ENCODE results near the gene RIMS3.

Gene RIMS3

DNA sequence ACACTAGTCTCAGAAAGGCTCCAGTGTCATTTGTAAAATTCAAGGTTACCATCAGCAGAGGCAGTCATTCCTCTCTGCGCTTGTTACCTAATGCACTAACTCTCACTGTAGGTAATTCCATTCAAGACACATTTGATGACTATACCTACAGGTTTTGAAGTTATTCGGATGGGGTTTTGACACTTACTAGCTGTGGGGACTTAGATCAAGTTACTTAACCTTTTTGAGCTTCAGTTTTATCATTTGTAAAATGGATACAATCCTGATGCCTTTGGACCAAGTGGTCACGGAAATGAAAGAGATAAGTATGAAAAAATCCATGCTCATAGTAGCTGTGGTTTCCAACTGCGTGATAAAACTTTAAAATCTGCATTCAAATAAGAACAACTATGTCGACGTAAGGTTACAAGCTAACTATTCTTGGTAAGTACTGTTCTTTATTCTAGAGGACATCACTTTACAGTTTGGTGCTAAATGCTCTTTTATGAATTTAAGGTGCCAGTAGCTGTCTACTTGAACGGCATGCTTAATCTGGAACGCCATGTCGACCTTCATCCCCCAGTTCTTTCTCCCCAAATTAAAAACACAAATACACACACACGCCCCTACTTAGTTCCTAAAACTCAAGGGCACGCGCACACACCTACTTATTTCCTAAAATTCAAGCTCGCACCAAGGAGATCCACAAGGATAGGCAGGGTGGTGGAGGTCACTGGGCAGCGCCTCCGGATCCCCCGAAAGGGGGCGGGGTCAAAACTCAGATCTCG lies 25.5 kb upstream of the RIMS3 start:
- no peak for DNase-seq

- DNase-seq, result no peak
These were observed 24.3 kb upstream of the RIMS3 start for GRCh38 chr1:40689737-40690136.

- DNase-seq, result no peak
These were observed 22.2 kb upstream of the RIMS3 start for GRCh38 chr1:40687661-40688060.

DNA sequence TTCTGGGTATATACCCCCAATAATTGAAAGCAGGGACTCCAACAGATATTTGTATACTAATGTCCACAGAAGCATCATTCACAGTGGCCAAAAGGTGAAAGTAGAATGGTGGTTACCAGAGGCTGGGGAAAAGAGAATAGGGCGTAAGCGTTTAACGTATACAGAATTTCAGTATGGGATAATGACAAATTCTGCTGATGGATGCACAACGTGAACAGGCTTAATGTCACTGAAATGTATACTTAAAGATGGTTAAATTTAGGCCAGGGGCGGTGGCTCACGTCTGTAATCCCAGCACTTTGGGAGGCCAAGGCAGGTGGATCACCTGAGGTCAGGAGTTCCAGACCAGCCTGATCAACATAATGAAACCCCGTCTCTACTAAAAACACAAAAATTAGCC lies 21.6 kb upstream of the RIMS3 start:
- no peak for DNase-seq

- DNase-seq, result no peak
These were observed 19.2 kb upstream of the RIMS3 start for GRCh38 chr1:40684669-40685068.

DNA sequence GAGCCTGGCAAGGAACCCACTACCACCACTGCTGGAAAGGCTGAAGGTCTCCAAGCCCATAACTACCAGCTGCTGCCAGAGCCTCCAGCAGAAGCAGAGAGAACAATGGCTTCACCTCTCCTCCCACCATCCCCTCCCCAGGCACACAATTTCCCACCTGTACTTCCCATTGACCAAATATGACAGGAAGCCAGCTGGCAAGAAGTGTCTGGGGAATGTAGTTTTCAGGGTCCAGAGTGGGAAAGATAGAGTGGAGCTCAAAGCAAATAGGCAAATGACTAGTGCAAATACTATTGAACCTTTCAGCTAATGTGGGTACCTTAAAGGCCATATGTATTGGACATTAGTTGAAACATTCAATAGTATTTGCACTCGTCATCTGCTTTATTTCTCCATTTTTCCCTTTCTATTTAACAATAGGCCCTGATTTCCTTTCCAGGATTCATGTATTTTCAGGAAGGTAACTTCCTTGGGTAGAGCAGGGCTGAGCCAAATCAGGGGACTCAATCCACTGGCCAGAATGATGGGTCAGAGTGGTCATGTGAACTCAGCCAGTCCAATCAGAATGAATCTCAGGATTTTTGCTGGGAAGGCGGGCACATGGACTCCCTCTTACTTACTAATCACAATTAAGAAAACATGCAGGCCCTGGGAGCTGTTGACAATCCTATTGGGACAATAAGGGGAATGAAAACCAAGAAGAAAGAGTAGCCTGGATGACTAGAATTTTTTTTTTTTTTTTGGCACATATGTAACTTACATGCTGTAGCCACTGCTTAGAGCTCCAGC lies 13.9 kb upstream of the RIMS3 start:
- no peak for DNase-seq

DNA sequence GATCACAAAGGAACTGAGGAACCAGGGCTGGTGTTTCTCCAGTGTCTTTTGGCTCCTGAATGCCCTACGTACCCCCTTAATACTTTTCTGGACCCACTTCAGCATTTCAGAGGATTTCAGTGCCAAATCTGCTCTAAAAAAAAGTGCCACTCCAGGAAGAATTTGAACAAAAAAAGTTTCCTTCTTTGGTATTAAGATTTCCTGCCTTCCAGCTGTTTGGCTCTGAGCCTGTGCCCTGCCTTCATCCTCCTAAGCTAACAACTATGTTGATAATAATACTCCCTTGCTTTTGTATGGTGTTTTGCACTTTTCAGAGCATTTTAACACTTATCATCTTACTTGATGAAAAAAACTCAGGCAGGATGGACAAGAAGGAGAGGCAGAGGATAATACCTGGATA lies 11.0 kb upstream of the RIMS3 start:
- no peak for DNase-seq

- DNase-seq, result no peak
These were observed 8.0 kb upstream of the RIMS3 start for GRCh38 chr1:40673452-40673851.

DNA sequence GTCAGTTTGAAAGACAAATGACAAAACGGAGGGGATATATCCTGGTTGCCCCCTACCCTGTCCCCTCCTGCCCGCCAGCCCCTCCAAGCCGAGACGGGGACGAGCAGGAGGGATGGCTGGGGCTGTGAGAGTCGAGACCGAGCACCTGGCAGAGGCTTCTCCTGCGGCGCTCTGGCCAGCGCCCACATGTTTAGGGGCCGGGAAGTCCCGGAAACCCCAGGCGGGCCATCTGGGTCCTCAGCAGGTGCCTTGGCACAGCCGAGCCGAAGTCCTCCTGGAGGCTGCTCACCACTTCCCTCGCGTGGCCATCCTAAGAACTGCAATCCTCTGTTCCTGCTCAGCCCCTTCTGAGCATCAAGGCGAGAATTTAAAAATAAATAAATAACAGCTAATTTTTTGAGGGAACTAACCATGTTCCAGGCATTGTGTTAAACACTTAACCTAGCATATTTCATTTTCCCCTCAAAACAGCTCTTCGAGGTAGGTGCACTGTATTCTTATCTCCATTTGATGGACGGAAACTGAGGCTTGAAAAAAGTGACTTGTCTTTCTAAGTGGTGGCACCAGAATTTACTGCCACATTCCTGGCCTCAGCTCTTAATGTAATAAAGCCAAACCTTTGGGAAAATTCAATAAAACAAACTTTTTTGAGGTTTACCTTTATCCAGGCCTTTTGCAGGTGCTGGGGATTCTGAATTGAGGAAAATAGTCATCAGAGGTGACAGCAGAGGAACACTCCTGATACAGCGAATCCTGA lies 3.5 kb upstream of the RIMS3 start:
- DNase-seq, result peak; percentile 80 to 86

- DNase-seq, result no peak
These were observed 691 bp downstream of the RIMS3 start for GRCh38 chr1:40664791-40665190.

DNA sequence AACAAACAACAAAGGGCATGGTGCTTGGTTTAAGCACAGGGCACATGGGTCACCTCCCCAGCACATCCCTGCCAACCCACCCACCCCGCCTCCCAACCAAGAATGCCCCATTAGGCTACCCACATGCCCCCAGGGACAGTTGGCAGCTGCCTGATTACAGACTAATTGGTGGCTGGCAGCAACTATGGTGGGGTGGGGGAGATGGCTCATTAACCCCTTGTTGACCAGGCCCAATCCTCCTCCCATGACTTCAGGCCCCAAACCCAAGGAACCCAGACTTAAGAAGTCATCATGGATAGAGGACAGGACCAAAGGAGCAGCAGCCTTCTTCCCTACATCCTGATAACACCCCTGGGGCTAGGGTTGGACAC lies 1.3 kb downstream of the RIMS3 start:
- no peak for DNase-seq

- DNase-seq, result no peak
These were observed 1.9 kb downstream of the RIMS3 start for GRCh38 chr1:40663324-40664166.

- peak in 1 of 2 experiments; percentile 9 for DNase-seq
These were observed 2.6 kb downstream of the RIMS3 start for GRCh38 chr1:40662864-40663263.

DNA sequence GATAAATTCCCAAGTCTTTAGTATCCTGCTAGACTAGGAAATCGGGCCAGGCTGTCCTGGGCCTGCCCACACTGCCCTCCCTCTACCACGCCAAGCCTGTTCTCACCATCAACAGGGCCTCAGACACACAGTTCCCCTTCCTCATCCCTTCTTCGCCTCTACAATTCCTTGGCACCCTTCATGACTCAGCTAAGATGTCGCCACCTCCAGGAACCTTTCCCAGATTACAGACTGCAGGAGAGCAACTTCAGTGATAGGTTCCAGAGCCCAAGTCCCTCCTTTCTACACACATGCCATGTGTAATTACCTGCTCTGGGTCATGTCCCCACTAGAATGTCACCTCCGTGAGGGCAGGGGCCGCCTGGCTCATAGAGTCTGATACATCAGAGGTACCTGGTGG lies 3.3 kb downstream of the RIMS3 start:
- no peak for DNase-seq

- no peak for DNase-seq
These were observed 3.8 kb downstream of the RIMS3 start for GRCh38 chr1:40661678-40662077.

- no peak for DNase-seq
These were observed 5.9 kb downstream of the RIMS3 start for GRCh38 chr1:40659649-40659947.

DNA sequence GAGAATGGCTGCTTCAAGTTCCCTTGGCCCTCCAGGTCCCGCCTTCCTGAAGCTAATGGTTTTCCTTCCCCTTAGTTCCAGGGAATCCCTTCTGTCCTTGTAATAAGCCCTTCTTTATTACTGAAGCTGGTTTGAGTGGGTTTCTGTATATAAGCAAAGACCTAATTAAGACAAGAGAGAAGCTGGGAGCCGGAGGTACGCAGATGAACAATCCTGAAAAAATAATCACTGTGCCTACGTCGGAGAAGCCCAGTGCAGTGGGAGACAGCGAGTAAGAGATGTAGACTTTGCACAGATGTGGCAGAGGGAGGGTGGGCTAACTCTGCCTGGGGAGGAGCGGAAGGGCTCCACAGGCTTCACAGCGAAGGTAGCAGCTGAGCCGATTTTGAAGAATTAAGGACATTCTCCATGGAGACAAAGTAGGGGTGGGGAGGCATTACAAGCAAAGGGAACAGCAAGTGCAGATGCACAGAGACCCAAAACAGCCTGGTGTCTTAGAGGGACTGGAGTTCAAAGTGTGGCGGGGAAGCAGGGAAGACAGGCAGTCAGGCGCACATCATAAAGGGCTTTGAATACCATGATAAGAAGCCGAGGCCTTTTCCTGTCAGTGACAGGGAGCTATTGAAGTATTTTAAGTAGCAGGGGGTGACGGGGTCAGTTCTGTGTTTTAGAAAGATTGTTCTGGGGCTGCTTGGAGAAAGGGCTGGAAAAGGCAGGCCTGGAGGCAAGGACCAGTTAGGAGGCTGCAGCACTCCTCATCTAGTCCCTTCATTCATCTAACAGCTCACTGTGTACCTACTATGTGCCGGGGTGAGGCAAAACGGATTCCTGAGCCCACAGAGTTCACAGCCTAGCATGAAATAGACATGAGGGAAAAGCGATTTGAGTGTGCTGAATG lies 6.5 kb downstream of the RIMS3 start:
- no peak for DNase-seq

DNA sequence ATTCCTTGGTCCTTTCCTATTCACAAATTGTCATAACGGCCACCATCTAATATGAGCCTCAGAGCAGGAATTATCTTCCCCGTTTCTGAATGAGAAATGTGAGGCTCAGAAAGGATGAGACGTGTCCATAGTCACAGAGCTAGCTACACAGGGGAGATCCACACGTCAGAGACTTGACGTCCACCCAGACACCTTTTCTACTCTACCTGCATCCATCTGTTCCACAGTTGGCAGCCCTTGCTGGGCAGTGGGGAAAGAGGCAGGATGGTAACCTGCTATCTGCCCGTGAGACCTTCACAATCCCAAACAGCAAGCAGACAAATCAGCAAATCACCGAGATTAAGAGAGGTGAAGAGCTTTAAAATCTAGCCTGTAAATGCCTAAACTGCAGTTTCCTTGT lies 8.4 kb downstream of the RIMS3 start:
- DNase-seq, result no peak

DNA sequence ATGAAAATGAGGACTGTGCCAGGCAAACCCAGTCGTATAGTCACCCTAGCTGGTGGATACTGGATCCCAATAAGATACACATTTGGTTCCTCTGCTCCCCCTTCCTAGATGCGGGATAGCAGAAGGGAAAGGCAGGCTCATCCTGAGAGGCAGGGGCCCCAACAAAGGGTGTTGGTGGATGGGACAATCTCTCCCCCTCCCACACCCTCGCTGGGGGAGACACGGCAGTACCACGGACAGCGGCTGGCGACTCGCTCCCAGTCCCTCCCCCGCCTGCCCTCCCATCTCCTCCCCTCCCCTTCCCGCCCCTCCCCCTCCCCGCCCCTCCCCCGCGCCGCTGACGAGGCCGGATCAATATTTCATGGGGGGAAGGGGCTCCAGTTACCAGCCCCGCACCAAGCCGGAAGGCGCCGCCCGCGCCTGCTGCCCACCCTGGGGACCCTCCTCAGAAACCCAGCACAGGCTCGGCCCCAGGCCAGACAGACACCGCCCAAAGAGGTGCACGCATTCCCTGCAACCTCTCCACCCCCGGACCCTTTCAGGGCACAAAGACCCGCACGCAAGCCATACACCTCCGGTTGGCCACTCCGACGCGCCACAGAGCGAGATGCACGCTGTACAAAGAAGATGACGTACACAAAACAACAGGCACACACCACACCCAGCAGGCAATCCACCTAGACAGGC lies 11.5 kb downstream of the RIMS3 start:
- no peak for DNase-seq

GRCh38 chr1:40652979-40653378 lies 12.5 kb downstream of the RIMS3 start:
- DNase-seq, result no peak

GRCh38 chr1:40652468-40652867 lies 13.0 kb downstream of the RIMS3 start:
- no peak for DNase-seq

Measured in activated CD4-positive, alpha-beta T cell treated with anti-CD3 and anti-CD28 coated beads, Interleukin-2, amount 50 U/mL, for 4 hours (primary cell).